NCI-H187 treated with DMSO at 0.1 percent for 48 hours (cell line): ENCODE measurements around the gene SLC1A3.
"Not testable (repeated sequence)": the region's sequence is repeated elsewhere in the genome, so short reads cannot be mapped to it uniquely, and the experiment has no call there.

ENCODE experiments used
- DNase-seq: peaks from one replicate; lab custom pipeline; 2025; lab: John Stamatoyannopoulos, UW

Gene SLC1A3

DNA sequence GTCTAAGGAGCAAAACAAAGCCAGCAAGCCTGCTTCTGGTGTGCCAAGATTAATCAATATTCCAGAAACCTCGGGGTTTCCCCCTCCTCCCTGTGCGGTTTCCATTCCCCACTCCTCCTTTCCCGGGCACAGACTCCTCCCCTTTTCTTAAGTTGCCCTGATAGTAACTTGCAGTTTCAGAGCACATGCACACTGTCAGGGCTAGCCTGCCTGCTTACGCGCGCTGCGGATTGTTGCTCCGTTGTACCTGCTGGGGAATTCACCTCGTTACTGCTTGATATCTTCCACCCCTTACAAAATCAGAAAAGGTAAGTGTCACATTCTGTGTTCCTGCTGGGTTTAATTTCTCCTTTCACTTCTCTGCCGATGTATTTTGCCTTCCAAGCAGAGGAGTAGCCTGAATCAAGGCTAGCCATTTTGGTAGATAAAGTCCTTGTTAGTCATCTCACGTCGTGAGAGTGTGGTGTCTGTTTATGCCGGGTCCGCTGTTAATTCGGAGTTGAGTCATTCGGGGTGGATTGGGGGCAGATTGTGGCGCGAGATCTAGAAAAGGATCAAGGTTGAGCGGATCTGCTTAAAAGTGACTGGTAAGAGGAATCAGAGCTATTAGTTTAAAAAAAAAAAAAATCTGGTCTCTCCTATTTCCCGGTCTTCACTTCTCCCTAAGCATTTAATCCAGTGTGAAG is at the start of gene SLC1A3:
Gene SLC1A3 (plus strand): TSS at position 179 of the 686 bp plus-strand sequence. CDS start 1,818 bp downstream, outside the sequence.
- DNase-seq = no peak

- no peak for DNase-seq
Measured at GRCh38 chr5:36558641-36559040, 47.8 kb upstream of the SLC1A3 start.

- DNase-seq = no peak
Measured at GRCh38 chr5:36561601-36562000, 44.8 kb upstream of the SLC1A3 start.

GRCh38 chr5:36569491-36569890 is 36.9 kb upstream of the SLC1A3 start:
- no peak for DNase-seq

DNA sequence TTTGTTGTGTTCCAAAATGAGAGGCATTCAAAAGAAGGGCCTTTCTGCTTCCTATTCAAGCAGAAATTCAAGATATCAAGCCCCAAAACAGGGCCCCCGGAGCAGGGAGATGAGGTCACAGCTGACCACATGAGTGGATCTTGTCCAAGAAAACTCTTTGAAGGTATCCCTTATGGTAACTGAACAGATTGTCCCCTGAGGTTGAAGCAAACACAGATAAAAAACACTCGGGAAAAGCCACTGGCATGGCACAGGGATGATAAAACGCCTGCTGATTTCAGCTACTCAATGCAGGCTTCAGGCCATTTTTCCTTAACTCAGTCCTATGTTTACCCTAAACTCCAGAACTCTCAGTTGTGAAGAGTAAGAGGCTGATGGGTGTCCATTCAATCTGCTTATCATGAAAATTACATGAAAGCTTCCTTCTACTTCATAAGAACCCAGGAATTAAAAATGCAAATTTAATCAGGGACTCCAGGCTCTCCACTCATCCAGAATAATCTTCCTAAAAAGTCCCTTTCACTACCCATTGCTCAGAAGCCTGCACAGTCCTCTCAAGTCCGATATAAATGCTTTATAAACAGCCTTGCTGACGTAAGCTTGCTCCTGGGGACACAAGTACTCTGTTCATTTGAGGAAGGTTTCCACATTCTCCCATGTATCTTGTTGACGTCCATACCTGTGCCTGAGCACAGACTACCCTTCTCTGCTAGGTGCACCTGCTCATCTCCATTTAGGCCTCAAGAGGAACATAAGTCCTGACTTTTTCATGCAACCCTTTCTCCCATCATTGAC is 35.9 kb upstream of the SLC1A3 start:
- DNase-seq = no peak

DNA sequence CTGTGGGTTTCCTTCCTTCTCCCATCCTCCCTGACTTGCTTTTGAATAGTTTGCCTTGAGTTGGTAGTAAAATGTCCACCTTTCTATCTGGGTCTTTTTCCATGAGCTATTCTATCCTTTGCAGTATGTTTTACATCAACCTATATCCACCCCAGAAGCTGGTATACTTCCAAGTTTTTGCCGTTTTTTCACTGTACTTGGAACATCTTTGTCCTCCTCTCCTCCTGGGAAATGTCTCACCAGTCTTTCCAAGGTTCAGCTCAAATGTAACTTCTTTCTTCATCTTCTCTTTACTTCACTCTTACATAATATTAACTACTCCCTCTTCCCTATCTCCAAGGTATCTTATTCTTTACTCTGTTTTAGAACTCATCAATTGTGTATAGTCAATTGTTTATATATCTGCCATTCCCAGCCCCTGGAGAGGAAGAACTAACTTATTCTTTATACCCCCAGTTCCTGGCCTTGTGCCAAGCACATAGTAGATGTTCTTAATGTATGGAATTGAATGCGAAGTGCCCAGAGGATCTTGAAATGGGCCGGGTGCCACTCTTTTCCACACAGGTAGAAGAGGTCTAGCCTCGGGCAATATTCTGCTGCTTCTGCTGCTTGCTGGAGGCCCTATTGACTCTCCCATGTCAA is 34.9 kb upstream of the SLC1A3 start:
- no peak for DNase-seq

DNA sequence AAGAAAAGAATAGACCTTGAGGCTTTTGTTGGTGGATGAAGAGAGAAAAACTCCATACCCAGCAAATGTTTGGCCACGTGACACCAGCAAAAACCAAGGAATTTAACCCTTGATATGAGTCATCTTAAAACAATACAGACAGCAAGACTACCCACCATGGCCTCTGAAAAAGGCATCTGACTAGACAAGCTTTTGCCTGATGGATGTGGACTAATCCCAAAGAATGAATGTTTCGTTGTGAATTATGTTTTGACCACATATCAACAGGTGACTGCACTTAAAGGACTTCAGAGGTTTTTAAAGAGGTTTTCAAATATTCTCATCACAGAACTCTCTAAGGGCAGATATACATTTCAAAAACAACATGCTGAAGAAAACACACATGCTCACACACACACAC is 33.0 kb upstream of the SLC1A3 start:
- no peak for DNase-seq

DNA sequence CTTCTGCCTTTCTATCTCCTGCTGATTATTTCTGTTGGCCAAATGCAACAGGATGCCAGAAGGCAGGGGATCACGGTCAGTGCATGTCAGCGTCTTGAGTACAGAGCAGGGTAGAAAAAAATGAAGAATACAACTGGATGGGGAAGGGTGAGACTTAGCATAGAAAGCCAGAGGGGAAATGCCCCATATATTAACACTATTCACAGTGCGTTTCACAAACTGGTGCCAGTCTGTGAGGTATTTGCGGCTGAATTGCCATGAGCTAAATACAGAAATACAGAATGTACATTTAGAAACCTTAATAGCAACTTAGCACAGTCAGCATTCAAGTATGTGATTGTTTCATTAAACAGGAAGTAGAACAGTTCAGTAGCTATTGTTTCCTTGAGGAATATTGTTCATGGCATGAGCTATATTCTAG is 31.0 kb upstream of the SLC1A3 start:
- DNase-seq = no peak

DNA sequence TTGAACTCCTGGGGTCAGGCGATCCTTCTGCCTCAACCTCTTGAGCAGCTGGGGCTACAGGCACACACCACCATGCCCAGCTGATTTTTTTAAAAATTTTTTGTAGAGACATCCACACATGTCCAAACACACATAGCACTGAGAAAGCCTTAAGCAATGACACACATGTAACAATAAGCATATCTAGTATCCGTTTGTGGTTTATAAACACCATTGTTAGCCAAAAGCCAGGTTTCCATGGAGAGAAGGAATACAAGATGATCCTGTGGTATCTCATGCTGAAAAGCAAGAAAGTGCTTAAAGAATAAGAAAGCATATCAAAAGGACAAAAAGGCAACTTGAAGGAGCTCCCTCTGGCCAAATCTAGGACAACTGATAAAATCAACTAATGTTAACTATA is 29.7 kb upstream of the SLC1A3 start:
- no peak for DNase-seq

DNA sequence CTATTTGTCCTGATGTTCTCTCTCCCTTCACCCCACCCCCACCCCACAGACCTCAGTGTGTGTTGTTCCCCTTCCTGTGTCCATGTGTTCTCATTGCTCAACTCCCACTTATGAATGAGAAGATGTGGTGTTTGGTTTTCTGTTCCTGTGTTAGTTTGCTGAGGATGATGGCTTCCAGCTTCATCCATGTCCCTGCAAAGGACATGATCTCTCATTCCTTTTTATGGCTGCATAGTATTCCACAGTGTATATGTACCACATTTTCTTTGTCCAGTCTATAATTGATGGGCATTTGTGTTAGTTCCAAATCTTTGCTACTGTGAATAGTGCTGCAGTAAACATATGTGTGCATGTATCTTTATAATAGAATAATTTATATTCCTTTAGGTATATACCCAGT is 26.5 kb upstream of the SLC1A3 start:
- DNase-seq = not testable (repeated sequence)

GRCh38 chr5:36581070-36581469 is 25.3 kb upstream of the SLC1A3 start:
- DNase-seq = no peak

DNA sequence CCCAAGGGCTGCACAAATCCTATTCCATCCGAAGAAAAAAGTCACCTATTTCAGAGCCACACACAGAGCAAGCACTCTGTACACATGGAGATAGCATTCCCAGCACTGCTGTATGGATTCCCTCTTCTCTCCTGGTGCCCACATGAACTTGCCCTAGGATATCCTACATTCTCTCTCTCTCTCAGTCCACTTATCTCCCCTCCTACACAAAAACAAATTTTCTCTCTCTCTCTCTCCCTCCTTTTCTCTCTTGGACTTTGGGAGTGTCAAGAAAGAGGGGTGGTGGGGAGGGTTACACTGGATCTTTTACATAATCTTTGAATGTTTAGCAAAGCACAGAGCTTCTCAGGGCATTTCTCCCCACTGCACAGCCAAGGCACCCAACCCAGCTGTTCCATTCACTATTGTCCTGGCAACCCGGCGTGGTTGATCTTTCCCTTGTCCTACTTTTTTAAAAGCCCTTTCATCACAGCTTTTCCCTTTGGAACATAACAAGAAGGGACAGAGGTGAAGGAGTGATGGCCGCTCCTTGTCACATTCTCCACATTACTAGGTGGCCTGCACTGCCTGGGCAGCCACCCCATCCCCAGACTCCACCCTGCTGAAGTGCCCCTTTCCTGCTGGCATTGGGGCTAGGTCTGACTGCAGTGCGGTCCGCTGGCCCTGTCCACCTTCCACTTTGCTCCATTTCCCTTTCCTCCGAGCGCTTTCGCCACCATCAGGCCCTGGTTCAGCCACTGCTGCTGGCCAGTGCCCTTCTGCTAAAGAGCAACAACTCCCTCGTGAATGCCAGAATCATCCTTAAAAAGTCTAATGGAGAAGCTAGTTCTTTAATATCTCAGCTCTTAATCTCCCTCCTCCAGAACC is 22.2 kb upstream of the SLC1A3 start:
- no peak for DNase-seq

GRCh38 chr5:36585701-36586100 is 20.7 kb upstream of the SLC1A3 start:
- no peak for DNase-seq

DNA sequence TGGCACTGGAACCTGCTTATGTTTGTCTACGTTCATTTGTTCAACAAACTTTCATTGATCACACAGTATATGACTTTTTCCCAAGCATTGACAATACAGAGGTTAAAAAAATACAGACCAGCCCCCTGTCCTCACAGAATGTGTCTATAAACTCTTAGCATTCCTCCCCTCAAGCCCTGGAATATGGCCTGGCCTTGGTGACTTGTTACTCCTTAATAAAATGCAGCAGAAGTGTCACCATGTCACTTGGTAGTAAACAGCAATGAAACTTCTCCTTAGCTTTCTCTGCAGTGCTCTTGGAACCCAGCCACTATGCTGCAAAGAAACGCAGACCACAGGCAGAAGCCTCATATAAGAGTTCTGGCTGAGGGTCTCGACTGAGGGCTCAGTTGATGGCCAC is 19.1 kb upstream of the SLC1A3 start:
- no peak for DNase-seq

GRCh38 chr5:36589735-36590134 is 16.7 kb upstream of the SLC1A3 start:
- DNase-seq = not testable (repeated sequence)

- DNase-seq = no peak
Measured at GRCh38 chr5:36590513-36591286, 15.7 kb upstream of the SLC1A3 start.

- no peak for DNase-seq
Measured at GRCh38 chr5:36593867-36594266, 12.5 kb upstream of the SLC1A3 start.

DNA sequence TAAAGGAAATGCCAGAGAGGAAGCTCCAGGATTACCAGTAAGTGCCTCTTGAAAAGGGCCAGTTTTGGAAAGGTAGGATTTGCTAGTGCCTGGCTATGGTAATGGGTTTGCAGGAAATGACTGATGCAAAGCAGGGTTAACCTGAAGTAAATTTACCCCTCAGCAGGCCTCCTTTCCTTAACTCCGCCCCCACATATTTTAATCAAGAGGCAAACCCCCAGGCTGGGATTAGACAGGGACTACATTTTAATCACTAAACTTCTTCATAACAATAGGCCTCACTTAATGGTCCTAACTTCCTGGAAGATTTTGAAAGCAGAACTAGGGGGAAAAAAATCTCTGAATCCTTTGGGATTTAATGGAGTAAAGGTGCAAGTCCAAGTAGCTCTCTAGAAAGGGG is 10.2 kb upstream of the SLC1A3 start:
- no peak for DNase-seq

DNA sequence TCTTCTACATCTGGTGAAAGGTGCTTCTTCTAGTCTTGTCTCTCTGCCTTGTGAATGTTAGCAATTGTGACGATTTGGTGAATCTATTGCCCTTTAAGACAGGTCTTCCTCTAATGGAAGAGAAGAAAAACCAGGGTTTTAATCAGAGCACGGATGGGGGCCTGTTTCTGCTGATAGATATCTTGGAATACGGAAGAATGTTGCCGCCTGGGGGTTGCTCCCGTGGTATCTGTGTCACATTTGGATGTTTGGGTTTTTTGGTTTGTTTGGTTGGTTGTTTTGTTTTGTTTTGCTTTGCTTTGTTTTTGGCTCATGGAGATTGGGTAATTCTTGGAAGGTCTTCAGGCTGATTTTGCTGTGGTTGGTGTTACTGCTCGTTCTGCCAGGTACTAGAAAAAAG is 9.7 kb upstream of the SLC1A3 start:
- DNase-seq = no peak

DNA sequence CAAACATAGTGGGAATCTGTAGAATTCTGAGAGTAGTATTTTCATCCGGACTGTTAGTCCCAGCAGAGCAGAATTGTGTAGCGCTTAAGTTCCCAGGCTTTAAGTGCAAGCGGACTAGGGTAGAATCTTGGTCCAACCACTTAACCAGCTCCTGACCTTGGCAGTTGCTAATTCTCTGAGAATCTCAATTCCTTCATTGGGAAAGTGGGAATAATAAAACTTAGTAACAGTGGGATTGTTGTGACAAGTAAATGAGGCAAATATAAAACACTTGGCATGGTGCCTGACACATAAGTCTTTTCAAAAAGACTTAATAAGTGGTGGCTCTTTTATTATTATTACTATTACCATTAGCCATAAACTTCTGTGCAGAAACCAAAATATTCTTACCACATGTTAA is 8.4 kb upstream of the SLC1A3 start:
- DNase-seq = no peak
